Measurements from ENCODE around the gene CDK12. TPM values are rescaled to one million over a fixed set of nuclear protein-coding genes. Genes with fewer than 3 reads are reported as not detected.

Gene CDK12
- total RNA-seq, 1 experiment from 2014 or later, result 30.7 TPM

DNA sequence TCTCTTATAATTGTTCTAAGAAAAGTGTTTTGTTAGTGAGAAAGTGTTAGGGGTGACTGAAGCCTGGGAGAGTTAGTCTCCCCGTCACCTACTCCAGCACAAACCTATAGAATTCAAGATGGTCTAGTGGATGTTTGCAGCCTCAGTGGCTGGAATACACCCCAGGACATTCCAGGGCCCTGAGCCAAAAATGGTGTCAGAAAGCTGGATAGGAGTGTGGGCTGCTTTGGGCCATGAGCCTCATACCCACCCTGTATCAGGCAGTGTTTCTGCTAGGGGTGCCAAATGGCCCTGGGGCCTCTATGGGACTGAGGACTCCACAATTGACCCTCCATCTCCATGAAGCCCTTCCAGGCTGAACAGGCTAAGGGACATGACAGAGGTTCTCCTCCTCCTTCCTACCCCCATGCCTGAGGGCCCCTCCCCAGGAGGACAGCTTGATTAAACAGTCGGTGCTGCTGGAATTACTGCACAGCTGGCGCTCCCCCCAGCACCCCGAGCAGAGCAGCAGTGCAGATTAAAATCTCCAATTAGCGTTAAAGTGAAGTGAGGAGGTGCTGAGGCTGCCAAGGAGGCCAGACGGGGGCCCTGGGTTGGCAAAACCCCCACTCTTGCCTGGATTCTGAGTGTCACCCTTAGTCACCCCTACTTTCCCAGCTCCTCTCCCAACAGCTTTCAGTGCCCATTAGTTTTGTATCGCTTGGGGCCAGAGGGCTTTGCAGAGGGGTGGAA, 87.4 kb downstream of the CDK12 start:
- no peak for DNase-seq (ENCODE audit: low read depth)

DNA sequence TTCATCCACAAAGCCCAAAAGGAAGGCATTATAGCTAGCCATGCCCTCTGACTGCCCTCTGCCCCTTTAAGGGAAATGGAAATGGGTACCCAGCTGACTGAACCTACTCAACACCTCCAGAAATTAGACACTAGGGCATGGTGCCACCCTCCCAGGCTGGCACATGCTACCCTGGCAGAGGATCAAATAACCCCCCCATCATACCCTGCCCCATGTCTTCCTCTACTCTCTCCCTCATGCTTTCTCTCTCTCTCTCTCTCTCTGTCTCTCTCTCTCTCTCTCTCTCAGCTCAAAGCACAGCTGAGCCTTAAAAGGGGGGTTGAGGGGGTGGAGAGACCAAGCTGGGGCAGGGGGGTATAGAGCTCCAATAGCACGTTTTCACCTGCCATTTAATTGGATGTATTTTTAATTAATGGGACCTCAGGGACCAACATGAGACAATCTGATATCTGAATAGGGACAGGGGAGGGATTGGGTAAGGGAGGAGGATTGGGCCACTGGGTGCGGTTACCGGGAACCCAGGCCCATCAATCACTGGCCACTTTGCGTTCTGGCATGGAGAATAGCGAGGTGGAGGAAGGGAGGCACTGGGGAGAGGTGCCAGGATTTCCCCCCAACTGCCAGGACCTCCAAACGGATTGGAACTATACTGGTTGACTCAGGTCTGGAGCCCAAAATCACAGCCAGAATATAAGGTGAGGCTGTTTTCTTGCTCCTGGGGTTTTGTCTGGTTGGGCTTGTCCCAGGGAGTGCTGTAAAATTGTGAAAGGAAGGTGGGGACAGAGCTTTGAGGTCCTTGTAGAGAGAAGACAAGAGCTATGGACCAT, 88.7 kb downstream of the CDK12 start:
- no peak for DNase-seq (ENCODE audit: low read depth)

DNA sequence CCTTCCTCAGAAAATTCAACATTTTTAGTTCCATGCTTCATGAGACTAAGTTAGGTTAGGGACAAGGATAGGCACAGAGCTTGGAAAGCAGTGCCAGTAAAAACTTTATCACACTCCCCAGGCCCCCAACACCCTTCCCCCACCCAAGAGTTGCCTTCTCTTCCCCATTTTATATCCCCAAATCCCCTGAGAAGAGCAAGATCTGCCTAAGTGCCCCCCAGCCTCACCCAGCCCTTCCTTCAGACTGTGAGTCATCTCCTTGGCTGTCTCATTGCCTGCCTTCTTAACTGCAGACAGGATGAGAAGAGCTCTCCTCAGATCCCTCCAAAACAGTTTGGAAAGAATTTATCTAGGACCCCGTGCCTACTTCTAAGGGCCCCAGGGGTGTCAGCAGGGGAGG, 90.6 kb downstream of the CDK12 start:
- no peak for DNase-seq (ENCODE audit: low read depth)

DNA sequence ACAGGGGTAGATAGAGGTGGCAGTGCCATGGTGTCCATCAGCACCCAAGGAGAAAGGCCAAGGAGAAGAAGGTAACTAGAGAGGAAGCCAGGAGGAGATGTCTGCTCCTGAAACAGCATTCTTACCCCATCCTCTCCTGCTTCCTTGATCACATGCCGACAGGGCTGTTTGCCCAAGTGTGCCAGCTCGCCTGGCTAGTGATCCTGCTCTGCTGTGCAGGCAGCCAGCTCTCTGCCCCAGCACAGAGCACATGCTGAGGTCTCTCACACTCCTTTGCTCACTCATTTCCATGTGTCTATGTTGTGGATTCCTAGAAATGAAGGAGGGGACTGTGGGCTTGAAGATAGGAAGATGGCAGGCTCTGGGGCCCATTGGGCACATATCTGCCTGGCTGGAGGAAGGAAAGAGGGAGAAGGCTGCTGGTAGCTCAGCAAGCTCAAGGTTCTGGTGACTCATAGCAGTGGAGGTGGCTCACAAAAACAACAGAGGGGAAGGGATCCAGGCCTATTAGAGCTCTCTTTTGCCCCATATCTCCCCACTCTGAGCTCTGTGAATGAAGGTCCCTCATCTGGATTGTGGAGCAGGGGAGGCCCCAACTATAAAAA, 92.2 kb downstream of the CDK12 start:
- DNase-seq (ENCODE audit: low read depth), result peak; percentile 50

DNA sequence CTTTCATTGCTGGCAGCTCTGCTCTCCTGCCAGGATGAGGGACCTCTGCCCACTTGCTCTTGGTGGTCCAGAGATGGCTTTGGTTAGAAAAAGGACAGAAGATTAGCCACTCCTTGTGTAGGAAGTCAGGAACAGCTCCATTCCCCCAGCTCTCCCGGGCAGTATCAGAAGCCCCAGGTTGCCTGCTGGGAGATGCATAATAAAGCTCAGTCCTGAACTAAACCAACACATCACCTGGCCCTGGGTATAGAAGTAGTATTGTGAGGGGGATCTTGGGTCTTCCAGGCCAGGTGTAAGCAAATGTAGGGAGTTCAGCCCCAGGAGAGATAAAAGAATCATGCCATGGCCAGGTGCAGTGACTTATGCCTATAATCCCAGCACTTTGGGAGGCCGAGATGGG, 94.1 kb downstream of the CDK12 start:
- no peak for DNase-seq (ENCODE audit: low read depth)

DNA sequence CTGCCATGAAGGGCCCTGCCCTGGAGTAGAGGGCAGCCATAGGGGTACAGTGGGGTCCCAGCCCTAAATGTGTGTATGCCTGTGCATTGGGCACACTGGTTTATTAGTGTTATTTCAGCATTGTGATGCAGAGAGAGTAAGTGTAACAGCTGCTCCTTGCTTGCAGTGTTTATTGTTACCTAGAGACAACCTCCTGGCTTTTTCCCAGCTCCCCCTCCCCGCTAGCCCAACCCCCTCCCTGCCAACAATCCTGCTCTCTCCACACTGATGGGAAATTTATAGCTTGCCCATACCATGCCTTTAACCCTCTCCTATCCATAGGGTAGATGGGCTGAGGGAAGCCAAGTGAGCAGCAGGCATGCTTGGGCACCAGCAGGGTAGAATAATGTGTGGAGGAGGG, 95.1 kb downstream of the CDK12 start:
- DNase-seq (ENCODE audit: low read depth), result no peak

DNA sequence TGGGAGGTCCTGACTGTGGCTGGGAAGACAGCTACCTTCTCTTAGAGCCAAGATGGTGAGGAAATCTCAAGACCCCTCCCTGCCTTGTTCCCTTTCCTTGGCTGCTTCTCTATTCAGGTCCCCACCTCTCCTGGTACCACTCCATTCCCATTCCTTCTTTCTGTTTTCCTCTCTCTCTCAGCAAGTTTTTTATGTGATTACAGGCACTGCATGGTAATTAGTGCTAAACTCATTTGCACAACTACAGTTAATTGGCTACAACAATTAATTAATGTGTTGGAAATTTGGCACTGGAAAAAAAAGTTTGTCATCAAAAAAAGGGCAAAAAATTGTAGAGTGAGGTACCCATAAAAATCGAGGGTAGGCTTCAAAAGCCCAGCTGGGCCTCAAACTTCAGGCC, 101.1 kb downstream of the CDK12 start:
- DNase-seq (ENCODE audit: low read depth), result no peak

DNA sequence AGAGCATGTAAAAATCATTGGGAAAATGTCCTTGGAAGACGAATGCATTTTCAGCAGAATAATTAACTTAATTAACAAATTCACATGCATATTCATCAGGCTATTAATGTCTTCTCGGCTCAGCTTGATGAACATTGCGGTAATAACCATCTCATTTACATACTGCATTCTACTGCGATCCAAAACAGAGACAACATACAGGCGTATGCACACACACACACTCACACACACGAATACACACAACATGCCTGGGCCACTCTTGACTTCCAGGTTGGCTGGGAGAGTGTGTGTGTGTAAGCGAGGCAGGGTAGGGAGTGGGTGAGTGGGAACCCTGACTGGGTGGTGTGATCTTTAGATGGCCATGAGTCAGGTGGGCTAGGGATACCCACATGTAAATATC, 101.7 kb downstream of the CDK12 start:
- no peak for DNase-seq (ENCODE audit: low read depth)

DNA sequence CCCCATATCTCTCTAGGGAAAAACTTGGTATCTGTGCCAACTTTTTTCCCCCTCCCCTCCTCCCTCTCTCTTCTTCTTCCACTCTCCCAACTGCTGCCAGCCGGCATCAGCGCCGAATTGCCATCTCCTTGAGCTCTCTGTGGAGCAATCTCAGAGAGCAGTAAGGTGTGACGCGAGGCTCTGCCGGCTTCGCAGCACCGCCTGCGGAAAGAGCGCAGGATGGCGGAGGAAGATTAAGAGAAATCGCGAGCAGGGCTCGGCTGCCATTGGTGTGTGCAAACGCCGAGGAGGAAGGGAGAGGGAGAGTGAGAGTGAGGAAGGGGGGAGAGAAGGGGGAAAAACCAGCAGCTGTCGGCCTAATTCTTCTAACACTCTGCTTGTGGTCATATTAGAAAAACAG, 102.2 kb downstream of the CDK12 start:
- no peak for DNase-seq (ENCODE audit: low read depth)

DNA sequence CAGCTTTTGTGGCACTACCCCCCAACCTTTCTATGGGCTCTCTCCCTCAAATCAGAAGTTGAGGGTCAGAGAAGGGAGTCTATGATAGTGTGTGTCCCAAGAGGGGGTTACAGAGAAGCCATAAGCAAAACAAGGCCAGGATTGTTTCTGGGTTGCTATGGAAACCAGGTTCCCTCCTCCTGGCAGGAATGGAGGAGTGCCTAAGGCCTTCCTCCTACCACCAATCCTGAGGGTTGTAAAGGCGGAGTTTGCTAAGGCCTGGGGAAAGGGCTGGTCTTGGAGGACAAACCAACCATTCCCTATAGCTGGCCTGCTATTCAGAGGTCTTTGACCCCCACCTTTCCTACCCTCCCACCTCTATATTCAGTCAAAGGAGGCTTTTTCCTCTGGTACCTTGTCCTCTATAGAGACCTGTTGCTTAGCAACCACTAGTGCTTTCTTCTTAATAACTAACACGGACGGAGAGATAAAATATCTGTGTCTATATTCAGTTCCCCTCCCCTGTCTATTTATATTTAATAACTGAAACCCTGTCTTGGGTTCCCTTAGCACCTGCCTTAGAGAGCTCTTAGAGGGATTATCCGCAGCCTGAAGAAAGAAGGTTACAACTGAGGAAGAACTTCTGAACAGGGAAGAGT, 103.0 kb downstream of the CDK12 start:
- peak; percentile 38 for DNase-seq (ENCODE audit: low read depth)

DNA sequence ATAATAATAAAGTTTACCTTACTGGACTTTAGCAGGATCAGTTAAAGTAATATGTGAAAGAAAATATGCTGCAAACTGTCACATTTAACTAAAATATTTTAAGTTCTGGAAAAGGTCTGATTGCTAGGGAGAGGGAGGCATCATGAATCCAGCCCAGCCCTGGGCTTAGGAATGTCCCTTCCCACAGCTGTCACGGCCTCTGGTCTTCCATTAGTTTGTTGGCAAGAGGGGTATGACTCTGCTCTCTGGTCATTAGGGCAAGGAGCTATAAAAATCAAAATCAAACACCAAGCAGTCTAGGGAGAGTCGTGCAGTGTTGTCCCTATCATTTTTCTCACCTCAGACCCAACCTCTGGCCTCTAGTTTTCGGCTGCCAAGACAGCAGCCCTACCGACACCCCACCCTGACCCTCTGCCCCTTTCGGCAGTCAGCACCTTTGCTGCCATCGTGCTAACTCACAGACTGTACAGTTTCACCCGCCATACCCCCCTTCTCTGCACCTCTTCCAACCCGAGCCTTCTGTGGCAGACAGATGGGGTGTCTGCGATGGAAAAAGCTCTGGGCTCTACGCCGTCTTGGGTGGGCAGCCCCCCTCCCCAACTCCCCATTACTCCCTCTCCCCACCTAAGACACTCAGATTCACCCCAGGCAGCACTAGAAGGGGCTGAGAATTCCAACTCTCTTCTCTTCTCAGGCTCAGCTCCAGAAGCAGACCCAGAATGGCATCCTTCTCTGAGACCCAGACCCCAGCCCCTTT, 105.0 kb downstream of the CDK12 start:
- no peak for DNase-seq (ENCODE audit: low read depth)

DNA sequence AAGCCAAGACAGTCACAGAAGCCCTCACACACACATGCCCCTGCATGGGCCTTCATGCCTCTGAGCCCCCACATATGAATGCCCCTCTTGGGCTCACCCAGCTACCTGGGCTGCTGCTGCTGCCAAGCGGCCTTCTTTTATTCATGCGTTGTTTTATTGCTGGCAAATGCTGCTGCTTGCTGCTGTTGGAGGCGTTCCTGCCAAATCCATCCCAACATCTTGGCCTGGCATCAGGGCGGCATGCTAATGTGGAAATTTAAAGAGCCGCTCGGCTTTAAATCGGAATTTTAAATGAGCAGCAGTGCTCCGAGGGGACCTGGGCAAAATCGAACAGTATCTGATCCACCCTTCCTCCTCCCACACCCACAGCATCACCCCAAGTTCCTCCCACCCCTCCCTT, 107.4 kb downstream of the CDK12 start:
- DNase-seq (ENCODE audit: low read depth), result no peak

DNA sequence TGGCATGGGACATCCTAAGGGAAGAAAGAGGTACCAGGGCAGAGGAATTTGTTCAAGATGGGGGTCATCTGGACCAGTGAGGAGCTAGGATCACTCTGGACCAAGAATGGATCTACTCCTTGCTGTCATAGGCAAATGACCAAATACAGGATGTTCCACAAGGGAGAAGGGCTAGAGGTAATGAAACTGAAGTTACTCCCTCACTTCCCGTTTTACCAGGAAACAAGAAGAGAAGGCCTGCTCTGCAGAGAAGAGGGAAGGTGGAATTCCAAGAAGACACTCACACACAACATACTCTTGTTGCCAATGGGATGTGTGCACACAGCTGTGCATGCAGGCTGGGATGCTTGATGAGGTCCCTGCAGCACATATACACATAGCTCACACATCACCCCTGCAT, 107.8 kb downstream of the CDK12 start:
- no peak for DNase-seq (ENCODE audit: low read depth)

DNA sequence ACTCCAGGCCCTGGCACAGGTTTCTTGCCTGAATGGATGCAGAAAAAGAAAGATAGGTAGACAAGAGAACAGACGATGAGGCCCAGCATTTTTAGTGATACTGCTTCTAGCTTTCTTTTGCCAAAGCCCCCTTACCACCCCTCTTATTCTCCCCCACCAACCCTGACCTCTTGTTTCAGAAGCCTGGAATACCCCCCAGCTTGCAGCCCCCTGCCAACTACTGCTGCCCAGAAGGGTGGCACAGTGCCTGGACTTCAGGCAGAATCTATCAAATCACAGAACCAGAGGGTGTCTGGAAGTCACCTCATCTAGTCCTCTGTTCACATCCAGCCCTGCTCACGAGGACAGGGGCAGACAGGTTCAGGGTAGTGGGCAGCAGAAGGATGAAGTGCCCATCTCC, 110.8 kb downstream of the CDK12 start:
- no peak for DNase-seq (ENCODE audit: low read depth)

DNA sequence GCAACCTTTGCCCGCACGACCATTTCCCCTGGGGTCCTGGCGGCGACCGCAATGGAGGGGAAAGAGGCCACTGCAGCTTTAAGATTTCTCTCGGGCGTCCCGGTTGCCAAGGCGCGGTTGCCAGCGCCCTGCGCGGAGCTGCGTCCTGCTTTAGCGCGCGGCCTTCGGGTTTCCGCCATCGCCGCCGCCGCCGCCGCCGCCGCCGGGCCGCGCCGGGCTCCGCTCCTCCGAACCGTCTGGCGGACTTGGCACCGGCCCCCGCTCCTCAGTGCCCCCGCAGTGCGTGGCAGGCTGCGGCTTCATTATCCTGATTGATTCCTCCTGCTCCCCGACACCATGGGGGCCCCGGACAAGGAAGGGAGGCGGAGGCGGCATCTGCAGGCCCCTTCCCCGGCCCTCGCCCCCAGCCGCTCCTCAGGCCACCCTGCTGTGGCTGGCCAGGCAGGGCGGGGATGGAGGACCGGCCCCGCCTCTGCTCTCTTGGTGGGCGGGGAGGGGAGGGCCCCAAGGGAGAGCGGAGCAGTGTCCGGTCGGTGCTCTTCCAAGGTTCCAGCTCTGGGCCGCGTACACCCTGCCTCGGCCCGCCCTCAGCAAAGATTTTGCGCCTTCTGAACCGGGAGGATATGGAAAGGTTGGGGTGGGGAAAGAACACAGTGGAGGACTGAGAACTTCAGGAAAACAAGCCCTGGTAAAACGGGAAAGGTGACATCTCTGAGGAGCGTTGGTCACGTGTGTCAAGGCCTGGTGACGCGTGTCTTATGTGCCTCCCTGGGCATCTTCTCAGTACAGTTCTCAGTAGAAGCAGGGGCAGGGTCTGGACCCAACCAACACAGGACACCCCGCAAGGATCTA, 112.4 kb downstream of the CDK12 start:
- peak; percentile 71 for DNase-seq (ENCODE audit: low read depth)

DNA sequence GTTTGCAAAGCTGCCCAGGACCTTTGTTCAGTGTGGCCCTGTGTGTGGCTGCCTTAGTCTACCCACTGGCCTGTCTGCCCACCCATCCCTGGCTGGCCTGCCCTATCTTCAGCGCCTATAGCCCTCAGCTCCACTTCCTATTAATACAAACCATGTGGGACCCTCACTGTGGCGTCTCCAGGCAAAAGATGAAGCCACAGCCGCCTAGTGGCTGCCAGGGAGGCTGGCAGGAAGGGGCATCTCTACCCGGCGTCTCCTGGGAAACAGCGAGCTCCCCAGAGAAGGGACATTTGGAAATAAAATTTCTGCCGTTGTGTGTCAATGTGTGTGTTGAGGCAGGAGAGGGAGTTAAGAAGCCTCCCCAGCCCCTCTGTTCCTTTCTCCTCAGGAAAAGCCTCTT, 114.9 kb downstream of the CDK12 start:
- peak; percentile 22 for DNase-seq (ENCODE audit: low read depth)

DNA sequence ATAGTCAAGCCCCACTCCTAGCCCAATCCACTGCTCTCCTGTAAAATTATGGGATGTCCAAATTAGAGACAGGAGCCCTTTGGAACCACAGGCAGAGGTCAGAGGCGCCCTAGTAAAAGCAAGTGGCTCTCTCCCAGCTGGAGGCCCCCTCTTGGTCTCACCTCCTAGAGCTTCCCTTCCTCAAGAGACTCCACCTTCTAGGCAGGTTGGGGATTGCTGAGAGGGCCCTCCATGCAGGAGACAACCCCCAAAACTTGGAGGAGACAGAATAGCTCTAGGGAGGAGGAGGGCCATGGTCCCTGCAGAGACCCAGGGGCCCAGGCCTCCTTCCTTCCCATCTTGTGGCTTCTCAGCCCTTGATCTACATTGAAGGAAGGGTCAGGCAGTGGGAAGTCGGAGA, 117.0 kb downstream of the CDK12 start:
- no peak for DNase-seq (ENCODE audit: low read depth)

DNA sequence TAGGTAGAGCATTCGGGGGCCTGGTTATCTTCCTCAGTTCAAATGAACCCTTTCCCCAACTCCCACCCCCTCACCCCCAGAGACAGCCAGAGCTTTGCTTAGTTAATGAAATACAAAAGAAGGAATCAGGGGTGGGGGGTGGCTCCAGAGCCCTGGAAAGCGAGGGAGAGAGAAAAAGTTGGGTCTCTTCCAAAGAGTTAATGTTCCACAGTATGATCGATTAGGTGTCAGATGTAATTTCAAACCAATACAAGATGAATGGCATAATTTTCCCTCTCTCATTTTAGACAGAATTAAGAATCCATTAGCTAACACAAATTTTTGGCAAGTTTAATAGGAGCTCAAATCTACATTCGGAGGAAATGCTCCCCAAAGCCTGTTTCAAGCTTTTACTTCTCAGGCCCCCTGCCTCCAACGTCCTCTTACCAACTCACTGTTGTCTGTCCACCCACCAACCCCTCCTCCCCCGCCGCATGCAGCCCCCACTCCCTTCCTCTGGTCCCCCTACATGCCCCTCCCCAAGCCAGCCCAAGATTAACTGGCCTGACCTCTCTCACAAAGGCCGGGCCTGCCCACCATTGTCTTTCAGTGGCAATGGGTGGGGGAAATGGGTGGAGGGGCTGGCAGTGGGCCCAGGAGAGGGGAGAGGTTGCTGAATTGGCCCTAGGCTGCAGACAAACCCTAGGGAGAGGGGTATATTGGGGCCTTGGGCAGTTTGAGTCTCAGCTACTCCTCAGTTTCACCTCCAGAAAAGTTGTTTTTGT, 118.2 kb downstream of the CDK12 start:
- DNase-seq (ENCODE audit: low read depth), result no peak

DNA sequence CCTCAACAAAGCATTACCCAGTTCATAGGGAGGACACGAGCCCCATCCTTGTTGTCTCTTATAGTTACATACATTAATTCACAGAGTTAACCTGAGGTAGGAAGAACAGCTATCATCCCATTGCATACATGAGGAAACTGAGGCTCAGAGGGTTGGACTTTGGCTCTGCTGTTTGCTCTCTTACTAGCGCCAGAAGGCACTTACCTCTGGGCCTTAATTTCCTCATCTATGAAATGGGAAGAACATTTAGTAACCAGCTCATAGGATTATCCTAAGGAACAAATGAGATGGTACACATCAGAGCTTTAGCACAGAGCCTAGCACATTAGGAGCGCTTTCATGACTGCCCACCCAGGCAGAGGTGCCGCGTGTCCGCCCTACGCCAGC, 118.8 kb downstream of the CDK12 start:
- no peak for DNase-seq (ENCODE audit: low read depth)

Measured in M059J (cell line).